Endothelial cell of hepatic sinusoid (primary cell): ENCODE results near the gene HENMT1.
"Not testable (repeated sequence)": the region's sequence is repeated elsewhere in the genome, so short reads cannot be mapped to it uniquely, and the experiment has no call there.

Experiments used
- in situ Hi-C: cut with HindIII; loops from 2 replicates; pipeline ENCODE4 v1.10.0; 2017; ENCODE audit warnings: low sequenced_read_pairs

HENMT1 gene

GRCh38 chr1:108671143-108671542 lies 10.2 kb upstream of the HENMT1 start:
- in situ Hi-C loops = no loop called here

DNA sequence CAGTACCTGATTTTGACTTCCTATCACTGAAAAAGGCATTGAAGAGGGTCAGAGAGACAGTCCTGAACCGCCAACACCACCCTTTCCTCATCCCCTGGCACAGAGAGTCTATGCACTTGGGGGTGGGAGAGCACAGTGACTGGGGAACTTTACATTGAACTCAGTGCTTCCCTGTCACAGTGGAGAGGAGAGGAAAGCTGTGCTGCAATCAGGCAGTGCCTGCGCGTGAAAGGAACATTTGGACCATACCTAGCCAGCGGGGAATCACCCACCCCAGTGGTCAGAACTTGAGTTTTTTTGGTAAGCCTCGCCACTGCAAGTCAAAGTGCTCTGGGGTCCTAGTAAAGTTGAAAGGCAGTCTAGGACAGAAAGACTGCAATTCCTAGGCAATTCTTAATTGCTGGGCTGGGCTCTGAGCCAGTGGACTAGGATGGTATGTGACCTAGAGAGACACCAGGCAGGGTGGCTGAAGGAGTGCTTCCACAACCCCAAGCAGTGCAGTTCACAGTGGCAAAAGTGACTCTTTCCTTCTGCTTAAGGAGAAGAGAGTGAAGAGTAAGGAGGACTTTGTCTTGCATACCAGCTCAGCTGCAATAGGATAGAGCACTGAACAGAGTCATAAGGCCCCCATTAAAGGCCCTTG lies 9.4 kb upstream of the HENMT1 start:
- in situ Hi-C loops = no loop called here

GRCh38 chr1:108669679-108670078 lies 8.8 kb upstream of the HENMT1 start:
- in situ Hi-C loops = no loop called here

DNA sequence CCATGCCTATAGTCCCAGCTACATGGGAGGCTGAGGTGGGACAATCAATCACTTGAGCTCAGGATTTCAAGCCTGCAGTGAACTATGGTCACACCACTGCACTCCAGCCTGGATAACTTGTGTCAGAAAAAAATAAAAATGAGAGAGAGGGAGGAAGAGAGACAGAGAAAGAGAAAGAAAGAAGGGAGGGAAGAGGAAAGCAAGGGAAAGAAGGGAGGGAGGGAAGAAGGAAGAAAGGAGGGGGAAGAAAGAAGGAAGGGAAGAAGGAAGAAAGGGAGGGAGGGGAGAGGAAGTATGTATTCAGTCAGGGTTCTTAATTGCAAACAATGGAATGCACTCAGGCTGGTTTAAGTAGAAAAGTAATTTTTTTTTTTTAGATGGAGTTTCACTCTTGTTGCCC lies 7.9 kb upstream of the HENMT1 start:
- in situ Hi-C loops = no loop called here

DNA sequence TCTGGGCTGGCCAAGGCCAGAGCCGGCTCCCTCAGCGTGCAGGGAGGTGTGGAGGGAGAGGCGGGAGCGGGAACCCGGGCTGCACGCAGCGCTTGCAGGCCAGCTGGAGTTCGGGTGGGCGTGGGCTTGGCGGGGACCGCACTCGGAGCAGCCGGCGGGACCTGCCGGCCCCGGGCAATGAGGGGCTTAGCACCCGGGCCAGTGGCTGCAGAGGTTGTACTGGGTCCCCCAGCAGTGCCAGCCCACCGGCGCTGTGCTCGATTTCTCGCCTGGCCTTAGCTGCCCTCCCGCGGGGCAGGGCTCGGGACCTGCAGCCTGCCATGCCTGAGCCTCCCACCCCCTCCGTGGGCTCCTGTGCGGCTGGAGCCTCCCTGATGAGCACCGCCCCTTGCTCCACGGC lies 6.5 kb upstream of the HENMT1 start:
- in situ Hi-C loops = not testable (repeated sequence)

- in situ Hi-C loops = no loop called here
Observed at GRCh38 chr1:108665771-108666170, 4.9 kb upstream of the HENMT1 start.

DNA sequence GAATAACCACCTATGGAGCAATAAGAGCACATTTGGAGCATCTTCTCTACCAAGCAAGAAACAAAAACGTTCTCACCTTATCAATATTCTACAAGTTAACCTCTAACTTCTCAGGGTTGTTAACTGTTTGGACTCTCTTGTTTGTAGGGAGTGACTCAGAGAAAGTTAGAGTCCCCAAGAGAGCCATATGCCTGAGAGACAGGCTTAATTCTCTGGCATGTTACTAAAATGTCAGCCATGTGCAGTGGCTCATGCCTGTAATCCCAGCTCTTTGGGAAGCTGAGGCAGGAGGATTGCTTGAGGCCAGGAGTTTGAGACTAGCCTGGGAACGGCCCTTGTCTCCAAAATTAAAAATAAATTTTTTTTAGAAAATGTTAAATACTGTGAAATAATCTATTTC lies 4.2 kb upstream of the HENMT1 start:
- in situ Hi-C loops = no loop called here

DNA sequence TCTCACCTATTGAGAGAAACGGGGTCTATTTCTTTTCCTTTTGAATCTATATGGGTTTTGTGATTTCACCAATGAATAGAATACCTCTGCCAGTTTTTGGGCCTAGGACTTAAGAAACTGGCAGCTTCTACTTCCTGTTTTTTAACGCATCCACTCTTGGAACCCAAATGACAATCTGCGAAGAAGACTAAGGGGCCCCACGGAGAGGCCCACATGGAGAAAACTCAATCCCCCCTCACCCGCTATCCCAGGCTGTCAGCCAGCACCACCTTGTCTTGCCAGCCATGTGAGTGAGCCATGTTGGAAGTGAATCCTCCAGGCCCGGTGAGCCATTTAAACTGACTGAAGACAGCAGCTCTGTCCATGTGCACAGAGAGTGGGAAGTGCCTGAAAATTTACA lies 3.6 kb upstream of the HENMT1 start:
- in situ Hi-C loops = no loop called here

GRCh38 chr1:108663074-108663473 lies 2.2 kb upstream of the HENMT1 start:
- in situ Hi-C loops = no loop called here

GRCh38 chr1:108657356-108658080 lies 3.4 kb downstream of the HENMT1 start:
- in situ Hi-C loops = no loop called here

DNA sequence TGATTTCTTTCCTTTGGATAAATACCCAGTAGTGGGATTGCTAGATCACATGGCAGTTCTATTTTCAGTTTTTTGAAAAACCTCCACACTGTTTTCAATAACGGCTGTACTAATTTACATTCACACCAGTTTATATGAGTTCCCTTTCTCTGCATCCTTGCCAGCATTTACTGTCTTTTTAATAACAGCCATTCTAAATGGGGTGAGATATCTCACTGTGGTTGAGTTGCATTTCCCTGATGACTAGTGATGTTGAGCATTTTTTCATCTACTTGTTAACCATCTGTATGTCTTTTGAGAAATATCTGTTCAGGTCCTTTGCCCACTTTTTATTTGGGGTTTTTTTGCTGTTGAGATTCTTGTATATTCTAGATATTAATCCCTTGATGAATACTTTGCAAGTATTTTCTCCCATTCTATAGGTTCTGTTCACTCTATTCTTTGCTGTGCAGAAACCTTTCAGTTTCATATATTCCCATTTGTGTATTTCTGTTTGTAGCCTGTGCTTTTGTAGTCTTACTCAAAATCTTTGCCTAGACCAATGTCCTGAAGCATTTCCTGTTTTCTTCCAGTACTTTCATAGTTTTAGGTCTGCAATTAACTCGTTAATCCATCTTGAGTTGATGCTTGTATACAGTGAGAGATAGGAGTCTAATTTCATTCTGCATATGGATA lies 7.3 kb downstream of the HENMT1 start:
- in situ Hi-C loops = no loop called here

DNA sequence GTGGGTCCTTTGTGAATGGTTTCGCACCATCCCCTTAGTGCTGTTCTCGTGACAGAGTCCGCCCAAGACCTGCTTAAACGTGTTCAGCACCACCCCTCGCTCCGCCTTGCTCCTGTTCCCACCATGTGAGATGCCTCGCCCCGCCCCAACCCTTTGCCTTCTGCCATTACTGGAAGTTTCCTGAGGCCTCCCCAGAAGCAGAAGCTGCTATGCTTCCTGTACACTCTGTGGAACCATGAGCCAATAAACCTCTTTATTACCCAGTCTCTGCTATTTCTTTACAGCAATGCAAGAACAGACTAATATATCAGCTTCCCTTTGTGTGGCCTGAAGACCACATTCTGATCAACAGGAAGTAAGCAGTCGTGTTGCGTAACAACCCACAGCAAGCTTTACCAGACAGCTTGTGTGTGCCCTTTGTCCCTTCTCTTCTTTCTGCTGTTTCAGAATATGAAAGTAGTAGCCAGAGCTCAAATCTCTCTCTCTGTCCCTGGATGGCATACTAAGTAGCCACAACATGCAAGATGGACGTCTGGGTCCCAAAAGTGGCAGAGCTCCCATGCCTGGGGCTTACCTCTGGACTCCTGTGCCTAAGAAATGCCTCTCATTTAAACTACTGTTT lies 14.1 kb downstream of the HENMT1 start:
- in situ Hi-C loops = loop anchor here (5.0 kb wide), 2 partner anchors 34 to 74 kb away; no protein-coding TSS in a partner anchor

DNA sequence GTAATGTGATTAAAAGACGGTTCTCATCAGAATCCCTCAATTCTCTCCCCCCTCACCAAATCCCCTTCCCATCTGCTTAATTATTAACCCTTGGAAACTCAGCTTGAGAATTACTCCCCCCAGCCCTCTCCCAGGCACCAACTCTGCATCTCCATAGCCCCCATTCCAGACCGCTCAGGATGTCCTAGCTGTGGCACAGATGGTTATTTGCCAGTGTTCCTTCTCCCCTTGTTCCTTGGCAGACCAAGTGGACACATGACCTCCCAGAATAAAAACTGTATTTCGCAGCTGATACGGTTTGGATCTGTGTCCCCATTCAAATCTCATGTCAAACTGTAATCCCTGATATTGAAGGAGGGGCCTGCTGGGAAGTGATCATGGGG lies 14.6 kb downstream of the HENMT1 start:
- in situ Hi-C loops = loop anchor here (5.0 kb wide), 2 partner anchors 34 to 74 kb away; no protein-coding TSS in a partner anchor

- in situ Hi-C loops = loop anchor here (5.0 kb wide), 2 partner anchors 33 to 73 kb away; no protein-coding TSS in a partner anchor
Observed at GRCh38 chr1:108645564-108646184, 15.2 kb downstream of the HENMT1 start.

- in situ Hi-C loops = loop anchor here (5.0 kb wide), 2 partner anchors 33 to 73 kb away; no protein-coding TSS in a partner anchor
Observed at GRCh38 chr1:108644984-108645383, 15.9 kb downstream of the HENMT1 start.

GRCh38 chr1:108643492-108644335 lies 17.2 kb downstream of the HENMT1 start:
- in situ Hi-C loops = no loop called here

- in situ Hi-C loops = not testable (repeated sequence)
Observed at GRCh38 chr1:108640863-108641262, 20.0 kb downstream of the HENMT1 start.

- in situ Hi-C loops = no loop called here
Observed at GRCh38 chr1:108639899-108640560, 20.9 kb downstream of the HENMT1 start.

DNA sequence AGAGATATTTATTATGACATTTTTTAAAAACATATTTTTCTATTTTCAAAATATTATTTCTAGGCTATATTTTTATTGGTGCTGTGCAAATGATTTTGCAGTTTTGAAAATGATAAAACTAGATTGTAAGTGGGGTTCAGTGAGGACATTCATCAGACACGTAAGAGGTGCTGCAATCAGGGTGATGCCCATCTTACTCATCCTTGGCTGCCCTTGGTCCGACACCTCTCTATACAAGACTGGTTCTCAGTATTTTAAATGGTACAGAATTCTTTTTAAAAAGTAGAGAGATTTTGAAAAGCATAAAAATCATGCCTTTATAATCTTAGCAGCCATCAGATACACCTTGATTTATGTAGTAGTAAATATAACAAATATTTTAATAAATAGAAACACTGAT lies 24.0 kb downstream of the HENMT1 start:
- in situ Hi-C loops = no loop called here
